ENCODE results near the gene PTPRD. TPM values are rescaled to one million over a fixed set of nuclear protein-coding genes. Genes with fewer than 3 reads are reported as not detected.

The PTPRD gene
- total and polyA plus RNA-seq, 2 experiments from 2014 or later = 11.5 to 58.0 TPM

DNA sequence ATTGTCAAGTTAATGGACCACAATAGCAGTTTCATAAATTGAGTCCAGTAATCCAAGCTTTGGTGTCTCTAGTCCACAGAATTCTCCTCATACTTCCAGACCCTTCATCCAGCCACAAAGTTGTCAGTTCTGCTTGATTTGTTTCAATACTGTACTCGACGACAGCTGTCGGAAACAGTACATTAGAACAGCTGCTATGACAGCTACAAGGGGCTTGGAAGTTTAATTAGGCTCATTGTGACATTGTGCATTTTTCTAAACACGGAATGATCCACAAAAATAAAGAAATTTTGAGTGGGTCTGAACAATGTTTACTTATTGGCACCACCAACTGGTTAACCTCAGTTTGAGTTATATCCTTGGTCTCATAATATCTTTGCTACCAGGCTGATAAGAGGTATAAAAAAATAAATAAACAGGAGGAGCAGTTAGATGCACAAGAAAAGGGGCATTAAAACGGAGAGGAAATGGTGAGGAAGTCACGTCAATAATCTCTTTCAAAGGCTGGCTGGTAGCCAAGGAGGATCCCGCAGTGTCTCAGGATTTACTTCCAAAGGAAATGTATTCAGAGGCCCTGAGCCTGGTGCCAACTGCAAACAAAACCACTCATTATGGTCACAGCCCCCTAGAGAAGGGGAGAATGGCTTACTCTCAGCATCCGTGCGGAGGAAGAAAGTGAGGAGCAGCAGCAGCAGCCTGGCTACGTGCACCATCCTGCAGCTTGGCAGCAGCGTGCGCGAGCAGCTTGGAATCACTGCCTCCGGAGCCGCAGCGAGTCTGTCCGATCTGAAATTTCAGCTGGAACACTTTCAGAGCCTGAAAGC, 1879.5 kb downstream of the PTPRD start:
- 0 out of 2 replicates have a peak, but pooled peaks cover 8% of the 10 kb centered on the region for H3K79me2 ChIP-seq (replicated peaks; ENCODE audit: insufficient read depth)
- peaks cover 45% of the 10 kb centered on the region for H3K4me1 Mint-ChIP-seq
- H3K27me3 Mint-ChIP-seq (ENCODE audit: insufficient read depth, low read depth, poor library complexity) = no peaks in the 10 kb centered on the region
- H3K36me3 ChIP-seq (ENCODE audit: insufficient read depth) = no peaks in the 10 kb centered on the region
- peak overlapping the region; percentile 35; the same call in 1 of the 3 replicates for H3K4me3 Mint-ChIP-seq
- no peaks in the 10 kb centered on the region for H3F3A ChIP-seq (replicated peaks; ENCODE audit: low read depth)
- peaks cover 30% of the 10 kb centered on the region for H3K4me1 ChIP-seq (ENCODE audit: insufficient read depth)
- H3K27me3 ChIP-seq (ENCODE audit: insufficient read depth) = no peaks in the 10 kb centered on the region
- peak; percentile 30 for DNase-seq (ENCODE audit: low spot score)
- TF ChIP-seq ZNF114 (CRISPR knock-in tag; IDR thresholded peaks at IDR 0.05) = no peak
- no peak for TF ChIP-seq EZH2 (IDR thresholded peaks at IDR 0.05; ENCODE audit: low read depth, unreplicated experiment)
- no peak for TF ChIP-seq STAT1 (IDR thresholded peaks at IDR 0.05; ENCODE audit: unreplicated experiment)
- TF ChIP-seq, protein P1, sequence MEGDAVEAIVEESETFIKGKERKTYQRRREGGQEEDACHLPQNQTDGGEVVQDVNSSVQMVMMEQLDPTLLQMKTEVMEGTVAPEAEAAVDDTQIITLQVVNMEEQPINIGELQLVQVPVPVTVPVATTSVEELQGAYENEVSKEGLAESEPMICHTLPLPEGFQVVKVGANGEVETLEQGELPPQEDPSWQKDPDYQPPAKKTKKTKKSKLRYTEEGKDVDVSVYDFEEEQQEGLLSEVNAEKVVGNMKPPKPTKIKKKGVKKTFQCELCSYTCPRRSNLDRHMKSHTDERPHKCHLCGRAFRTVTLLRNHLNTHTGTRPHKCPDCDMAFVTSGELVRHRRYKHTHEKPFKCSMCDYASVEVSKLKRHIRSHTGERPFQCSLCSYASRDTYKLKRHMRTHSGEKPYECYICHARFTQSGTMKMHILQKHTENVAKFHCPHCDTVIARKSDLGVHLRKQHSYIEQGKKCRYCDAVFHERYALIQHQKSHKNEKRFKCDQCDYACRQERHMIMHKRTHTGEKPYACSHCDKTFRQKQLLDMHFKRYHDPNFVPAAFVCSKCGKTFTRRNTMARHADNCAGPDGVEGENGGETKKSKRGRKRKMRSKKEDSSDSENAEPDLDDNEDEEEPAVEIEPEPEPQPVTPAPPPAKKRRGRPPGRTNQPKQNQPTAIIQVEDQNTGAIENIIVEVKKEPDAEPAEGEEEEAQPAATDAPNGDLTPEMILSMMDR (conservative IDR thresholded peaks at IDR 0.05; ENCODE audit: low read depth in 2 of 2) = no peak
- no peak for TF ChIP-seq CREB1 (CRISPR knock-in tag; IDR thresholded peaks at IDR 0.05; ENCODE audit: low read depth)
- no peak for TF ChIP-seq JUNB (IDR thresholded peaks at IDR 0.05; ENCODE audit: unreplicated experiment)
- TF ChIP-seq, protein P2, sequence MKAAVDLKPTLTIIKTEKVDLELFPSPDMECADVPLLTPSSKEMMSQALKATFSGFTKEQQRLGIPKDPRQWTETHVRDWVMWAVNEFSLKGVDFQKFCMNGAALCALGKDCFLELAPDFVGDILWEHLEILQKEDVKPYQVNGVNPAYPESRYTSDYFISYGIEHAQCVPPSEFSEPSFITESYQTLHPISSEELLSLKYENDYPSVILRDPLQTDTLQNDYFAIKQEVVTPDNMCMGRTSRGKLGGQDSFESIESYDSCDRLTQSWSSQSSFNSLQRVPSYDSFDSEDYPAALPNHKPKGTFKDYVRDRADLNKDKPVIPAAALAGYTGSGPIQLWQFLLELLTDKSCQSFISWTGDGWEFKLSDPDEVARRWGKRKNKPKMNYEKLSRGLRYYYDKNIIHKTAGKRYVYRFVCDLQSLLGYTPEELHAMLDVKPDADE (IDR thresholded peaks at IDR 0.05) = no peak
- TF ChIP-seq EZH2phosphoT487 (IDR thresholded peaks at IDR 0.05; ENCODE audit: unreplicated experiment) = no peak
- no peak for TF ChIP-seq ZNF331 (CRISPR knock-in tag; IDR thresholded peaks at IDR 0.05; ENCODE audit: low read depth)
- no peak for TF ChIP-seq NANOG (IDR thresholded peaks at IDR 0.05; ENCODE audit: borderline replicate concordance)
- TF ChIP-seq, protein P3, sequence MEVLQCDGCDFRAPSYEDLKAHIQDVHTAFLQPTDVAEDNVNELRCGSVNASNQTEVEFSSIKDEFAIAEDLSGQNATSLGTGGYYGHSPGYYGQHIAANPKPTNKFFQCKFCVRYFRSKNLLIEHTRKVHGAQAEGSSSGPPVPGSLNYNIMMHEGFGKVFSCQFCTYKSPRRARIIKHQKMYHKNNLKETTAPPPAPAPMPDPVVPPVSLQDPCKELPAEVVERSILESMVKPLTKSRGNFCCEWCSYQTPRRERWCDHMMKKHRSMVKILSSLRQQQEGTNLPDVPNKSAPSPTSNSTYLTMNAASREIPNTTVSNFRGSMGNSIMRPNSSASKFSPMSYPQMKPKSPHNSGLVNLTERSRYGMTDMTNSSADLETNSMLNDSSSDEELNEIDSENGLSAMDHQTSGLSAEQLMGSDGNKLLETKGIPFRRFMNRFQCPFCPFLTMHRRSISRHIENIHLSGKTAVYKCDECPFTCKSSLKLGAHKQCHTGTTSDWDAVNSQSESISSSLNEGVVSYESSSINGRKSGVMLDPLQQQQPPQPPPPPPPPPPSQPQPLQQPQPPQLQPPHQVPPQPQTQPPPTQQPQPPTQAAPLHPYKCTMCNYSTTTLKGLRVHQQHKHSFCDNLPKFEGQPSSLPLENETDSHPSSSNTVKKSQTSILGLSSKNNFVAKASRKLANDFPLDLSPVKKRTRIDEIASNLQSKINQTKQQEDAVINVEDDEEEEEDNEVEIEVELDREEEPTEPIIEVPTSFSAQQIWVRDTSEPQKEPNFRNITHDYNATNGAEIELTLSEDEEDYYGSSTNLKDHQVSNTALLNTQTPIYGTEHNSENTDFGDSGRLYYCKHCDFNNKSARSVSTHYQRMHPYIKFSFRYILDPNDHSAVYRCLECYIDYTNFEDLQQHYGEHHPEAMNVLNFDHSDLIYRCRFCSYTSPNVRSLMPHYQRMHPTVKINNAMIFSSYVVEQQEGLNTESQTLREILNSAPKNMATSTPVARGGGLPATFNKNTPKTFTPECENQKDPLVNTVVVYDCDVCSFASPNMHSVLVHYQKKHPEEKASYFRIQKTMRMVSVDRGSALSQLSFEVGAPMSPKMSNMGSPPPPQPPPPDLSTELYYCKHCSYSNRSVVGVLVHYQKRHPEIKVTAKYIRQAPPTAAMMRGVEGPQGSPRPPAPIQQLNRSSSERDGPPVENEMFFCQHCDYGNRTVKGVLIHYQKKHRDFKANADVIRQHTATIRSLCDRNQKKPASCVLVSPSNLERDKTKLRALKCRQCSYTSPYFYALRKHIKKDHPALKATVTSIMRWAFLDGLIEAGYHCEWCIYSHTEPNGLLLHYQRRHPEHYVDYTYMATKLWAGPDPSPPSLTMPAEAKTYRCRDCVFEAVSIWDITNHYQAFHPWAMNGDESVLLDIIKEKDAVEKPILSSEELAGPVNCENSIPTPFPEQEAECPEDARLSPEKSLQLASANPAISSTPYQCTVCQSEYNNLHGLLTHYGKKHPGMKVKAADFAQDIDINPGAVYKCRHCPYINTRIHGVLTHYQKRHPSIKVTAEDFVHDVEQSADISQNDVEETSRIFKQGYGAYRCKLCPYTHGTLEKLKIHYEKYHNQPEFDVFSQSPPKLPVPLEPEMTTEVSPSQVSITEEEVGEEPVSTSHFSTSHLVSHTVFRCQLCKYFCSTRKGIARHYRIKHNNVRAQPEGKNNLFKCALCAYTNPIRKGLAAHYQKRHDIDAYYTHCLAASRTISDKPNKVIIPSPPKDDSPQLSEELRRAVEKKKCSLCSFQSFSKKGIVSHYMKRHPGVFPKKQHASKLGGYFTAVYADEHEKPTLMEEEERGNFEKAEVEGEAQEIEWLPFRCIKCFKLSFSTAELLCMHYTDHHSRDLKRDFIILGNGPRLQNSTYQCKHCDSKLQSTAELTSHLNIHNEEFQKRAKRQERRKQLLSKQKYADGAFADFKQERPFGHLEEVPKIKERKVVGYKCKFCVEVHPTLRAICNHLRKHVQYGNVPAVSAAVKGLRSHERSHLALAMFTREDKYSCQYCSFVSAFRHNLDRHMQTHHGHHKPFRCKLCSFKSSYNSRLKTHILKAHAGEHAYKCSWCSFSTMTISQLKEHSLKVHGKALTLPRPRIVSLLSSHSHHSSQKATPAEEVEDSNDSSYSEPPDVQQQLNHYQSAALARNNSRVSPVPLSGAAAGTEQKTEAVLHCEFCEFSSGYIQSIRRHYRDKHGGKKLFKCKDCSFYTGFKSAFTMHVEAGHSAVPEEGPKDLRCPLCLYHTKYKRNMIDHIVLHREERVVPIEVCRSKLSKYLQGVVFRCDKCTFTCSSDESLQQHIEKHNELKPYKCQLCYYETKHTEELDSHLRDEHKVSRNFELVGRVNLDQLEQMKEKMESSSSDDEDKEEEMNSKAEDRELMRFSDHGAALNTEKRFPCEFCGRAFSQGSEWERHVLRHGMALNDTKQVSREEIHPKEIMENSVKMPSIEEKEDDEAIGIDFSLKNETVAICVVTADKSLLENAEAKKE (CRISPR knock-in tag; IDR thresholded peaks at IDR 0.05) = no peak
- TF ChIP-seq POLR2AphosphoS5 (IDR thresholded peaks at IDR 0.05; ENCODE audit: low read depth) = no peak
- TF ChIP-seq, protein P4, sequence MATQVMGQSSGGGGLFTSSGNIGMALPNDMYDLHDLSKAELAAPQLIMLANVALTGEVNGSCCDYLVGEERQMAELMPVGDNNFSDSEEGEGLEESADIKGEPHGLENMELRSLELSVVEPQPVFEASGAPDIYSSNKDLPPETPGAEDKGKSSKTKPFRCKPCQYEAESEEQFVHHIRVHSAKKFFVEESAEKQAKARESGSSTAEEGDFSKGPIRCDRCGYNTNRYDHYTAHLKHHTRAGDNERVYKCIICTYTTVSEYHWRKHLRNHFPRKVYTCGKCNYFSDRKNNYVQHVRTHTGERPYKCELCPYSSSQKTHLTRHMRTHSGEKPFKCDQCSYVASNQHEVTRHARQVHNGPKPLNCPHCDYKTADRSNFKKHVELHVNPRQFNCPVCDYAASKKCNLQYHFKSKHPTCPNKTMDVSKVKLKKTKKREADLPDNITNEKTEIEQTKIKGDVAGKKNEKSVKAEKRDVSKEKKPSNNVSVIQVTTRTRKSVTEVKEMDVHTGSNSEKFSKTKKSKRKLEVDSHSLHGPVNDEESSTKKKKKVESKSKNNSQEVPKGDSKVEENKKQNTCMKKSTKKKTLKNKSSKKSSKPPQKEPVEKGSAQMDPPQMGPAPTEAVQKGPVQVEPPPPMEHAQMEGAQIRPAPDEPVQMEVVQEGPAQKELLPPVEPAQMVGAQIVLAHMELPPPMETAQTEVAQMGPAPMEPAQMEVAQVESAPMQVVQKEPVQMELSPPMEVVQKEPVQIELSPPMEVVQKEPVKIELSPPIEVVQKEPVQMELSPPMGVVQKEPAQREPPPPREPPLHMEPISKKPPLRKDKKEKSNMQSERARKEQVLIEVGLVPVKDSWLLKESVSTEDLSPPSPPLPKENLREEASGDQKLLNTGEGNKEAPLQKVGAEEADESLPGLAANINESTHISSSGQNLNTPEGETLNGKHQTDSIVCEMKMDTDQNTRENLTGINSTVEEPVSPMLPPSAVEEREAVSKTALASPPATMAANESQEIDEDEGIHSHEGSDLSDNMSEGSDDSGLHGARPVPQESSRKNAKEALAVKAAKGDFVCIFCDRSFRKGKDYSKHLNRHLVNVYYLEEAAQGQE (IDR thresholded peaks at IDR 0.05; ENCODE audit: unreplicated experiment) = no peak
- H3K27ac ChIP-seq (ENCODE audit: low read depth) = peak overlapping the region; percentile 76
- 0 out of 2 replicates have a peak overlapping the region, but pooled peaks have one; percentile 10 for H3K4me2 ChIP-seq
- peak overlapping the region; percentile 52 for H3K27ac Mint-ChIP-seq
- no peaks in the 10 kb centered on the region for H3K36me3 Mint-ChIP-seq (ENCODE audit: low read depth)
- H3K4me3 ChIP-seq = no peak overlapping the region
- H4K20me1 ChIP-seq (replicated peaks; ENCODE audit: insufficient read depth) = no peaks in the 10 kb centered on the region
- H3K9me3 Mint-ChIP-seq = no peaks in the 10 kb centered on the region
- peak; percentile 88 for ATAC-seq
- no peaks in the 10 kb centered on the region; the same call in 1 of the 2 replicates for H3K9me2 ChIP-seq (ENCODE audit: insufficient read depth)
- H2AFZ ChIP-seq = no peak overlapping the region
